Gastrocnemius medialis (tissue), 4 donors: ENCODE results near the gene ADGRV1. TPM values are rescaled to one million over a fixed set of nuclear protein-coding genes. Genes with fewer than 3 reads are reported as not detected.

Experiments
- ATAC-seq, 2 donors: fragments of 150-250 bp; one replicate each; pipeline ENCODE4 v1.9.1; 2016
- DNase-seq, 2 donors: peaks; one replicate each; pipeline ENCODE4 v3.0.0-alpha.2; 2019
- H3K27ac ChIP-seq, 4 donors: fragments of 200-600 bp; sonication (generic); 1 replicate in 1 of 4; 2 replicates in 3 of 4; pipeline ENCODE4 v1.5.1; 2016 to 2018; ENCODE audit warnings: mild to moderate bottlenecking in 2 of 4, moderate library complexity in 1 of 4
- H3K27me3 ChIP-seq, 3 donors: fragments of 200-600 bp; sonication (generic) in 2 of 3; 1 replicate in 1 of 3; 2 replicates in 2 of 3; pipeline versions ENCODE4 v1.5.1 to v1.6.0; 2016 to 2019; ENCODE audit warnings: mild to moderate bottlenecking in 1 of 3, moderate library complexity in 1 of 3
- H3K36me3 ChIP-seq, 2 donors: fragments of 200-600 bp; sonication (generic) in 1 of 2; one replicate each; pipeline ENCODE4 v1.5.1; 2017 to 2018
- H3K4me1 ChIP-seq, 2 donors: fragments of 200-600 bp; sonication (generic) in 1 of 2; one replicate each; pipeline ENCODE4 v1.5.1; 2016 to 2017; ENCODE audit warnings: mild to moderate bottlenecking in 2 of 2
- H3K4me3 ChIP-seq, 4 donors: fragments of 200-600 bp; sonication (generic) in 3 of 4; 1 replicate in 1 of 4; 2 replicates in 3 of 4; pipeline ENCODE4 v1.5.1; 2016 to 2019; ENCODE audit warnings: mild to moderate bottlenecking in 2 of 4
- H3K9me3 ChIP-seq, 3 donors: fragments of 200-600 bp; sonication (generic) in 2 of 3; 1 replicate in 1 of 3; 2 replicates in 2 of 3; pipeline ENCODE4 v1.5.1; 2016 to 2019
- POLR2A ChIP-seq, 2 donors: fragments of 450-650 bp; IDR thresholded peaks; one replicate each; pipeline ENCODE4 v1.6.1; 2017; ENCODE audit warnings: antibody characterized with exemption in 2 of 2, mild to moderate bottlenecking in 2 of 2, moderate library complexity in 2 of 2
- in situ Hi-C, 4 donors: fragments of 200-750 bp; cut with MboI; loops; one replicate each; pipeline versions ENCODE4 v1.15.0 to v1.8.0; 2017; ENCODE audit warnings: low sequenced_read_pairs in 4 of 4
- intact Hi-C: fragments of 100-400 bp; cut with DNase I; formaldehyde crosslinking; loops from one replicate; pipeline ENCODE4 v1.15.1; 2023; ENCODE audit warnings: low total_unique reads
- total RNA-seq, 4 donors: library from RNA; depleted of rRNA; stranded (reverse); fragments of >200 nt; gene quantifications; one replicate each; pipeline versions ENCODE4 v1.1.0 to v1.2.3, GENCODE V29; 2016
- TF ChIP-seq, protein P1 (sequence below), 5 experiments: fragments of 450-650 bp in 3 of 5; fragments of 200-600 bp in 2 of 5; sonication (generic) in 2 of 5; IDR thresholded peaks in 4 of 5; conservative IDR thresholded peaks in 1 of 5; 1 replicate in 4 of 5; 2 replicates in 1 of 5; pipeline ENCODE4 v1.5.1; 2016 to 2019; ENCODE audit warnings: antibody characterized with exemption in 5 of 5, mild to moderate bottlenecking in 3 of 5, moderate library complexity in 3 of 5

Gene ADGRV1
- total RNA-seq, 4 donors from 2014 or later = 0.22 to 0.41 TPM; not detected in 2

GRCh38 chr5:90632791-90633190 is 74.2 kb downstream of the ADGRV1 start:
- ATAC-seq = no peak
- DNase-seq = no peak
- intact Hi-C loops = no loop called here
- no peak for TF ChIP-seq POLR2A (IDR thresholded peaks at IDR 0.05)
- TF ChIP-seq, protein P1, sequence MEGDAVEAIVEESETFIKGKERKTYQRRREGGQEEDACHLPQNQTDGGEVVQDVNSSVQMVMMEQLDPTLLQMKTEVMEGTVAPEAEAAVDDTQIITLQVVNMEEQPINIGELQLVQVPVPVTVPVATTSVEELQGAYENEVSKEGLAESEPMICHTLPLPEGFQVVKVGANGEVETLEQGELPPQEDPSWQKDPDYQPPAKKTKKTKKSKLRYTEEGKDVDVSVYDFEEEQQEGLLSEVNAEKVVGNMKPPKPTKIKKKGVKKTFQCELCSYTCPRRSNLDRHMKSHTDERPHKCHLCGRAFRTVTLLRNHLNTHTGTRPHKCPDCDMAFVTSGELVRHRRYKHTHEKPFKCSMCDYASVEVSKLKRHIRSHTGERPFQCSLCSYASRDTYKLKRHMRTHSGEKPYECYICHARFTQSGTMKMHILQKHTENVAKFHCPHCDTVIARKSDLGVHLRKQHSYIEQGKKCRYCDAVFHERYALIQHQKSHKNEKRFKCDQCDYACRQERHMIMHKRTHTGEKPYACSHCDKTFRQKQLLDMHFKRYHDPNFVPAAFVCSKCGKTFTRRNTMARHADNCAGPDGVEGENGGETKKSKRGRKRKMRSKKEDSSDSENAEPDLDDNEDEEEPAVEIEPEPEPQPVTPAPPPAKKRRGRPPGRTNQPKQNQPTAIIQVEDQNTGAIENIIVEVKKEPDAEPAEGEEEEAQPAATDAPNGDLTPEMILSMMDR (IDR thresholded peaks at IDR 0.05 in 4 of 5, conservative IDR thresholded peaks at IDR 0.05 in 1 of 5) = no peak
- no peak overlapping the region for H3K27ac ChIP-seq
- no peaks in the 10 kb centered on the region for H3K4me1 ChIP-seq
- H3K4me3 ChIP-seq = no peak overlapping the region
- in situ Hi-C loops = no loop called here
- H3K9me3 ChIP-seq = no peaks in the 10 kb centered on the region
- no peaks in the 10 kb centered on the region for H3K36me3 ChIP-seq
- H3K27me3 ChIP-seq = no peaks in the 10 kb centered on the region

GRCh38 chr5:90636948-90637347 is 78.4 kb downstream of the ADGRV1 start:
- no peak overlapping the region for H3K27ac ChIP-seq
- TF ChIP-seq, protein P1 (IDR thresholded peaks at IDR 0.05 in 4 of 5, conservative IDR thresholded peaks at IDR 0.05 in 1 of 5) = no peak
- TF ChIP-seq POLR2A (IDR thresholded peaks at IDR 0.05) = no peak
- H3K9me3 ChIP-seq = no peaks in the 10 kb centered on the region
- DNase-seq (no peak), ATAC-seq (no peak)
- H3K4me1 ChIP-seq = no peaks in the 10 kb centered on the region
- intact Hi-C loops (no loop called here), in situ Hi-C loops (no loop called here)
- no peaks in the 10 kb centered on the region for H3K36me3 ChIP-seq
- H3K27me3 ChIP-seq = no peaks in the 10 kb centered on the region
- no peak overlapping the region for H3K4me3 ChIP-seq

GRCh38 chr5:90637731-90638130 is 79.1 kb downstream of the ADGRV1 start:
- TF ChIP-seq, protein P1 (IDR thresholded peaks at IDR 0.05 in 4 of 5, conservative IDR thresholded peaks at IDR 0.05 in 1 of 5) = no peak
- no peak for TF ChIP-seq POLR2A (IDR thresholded peaks at IDR 0.05)
- intact Hi-C loops = no loop called here

DNA sequence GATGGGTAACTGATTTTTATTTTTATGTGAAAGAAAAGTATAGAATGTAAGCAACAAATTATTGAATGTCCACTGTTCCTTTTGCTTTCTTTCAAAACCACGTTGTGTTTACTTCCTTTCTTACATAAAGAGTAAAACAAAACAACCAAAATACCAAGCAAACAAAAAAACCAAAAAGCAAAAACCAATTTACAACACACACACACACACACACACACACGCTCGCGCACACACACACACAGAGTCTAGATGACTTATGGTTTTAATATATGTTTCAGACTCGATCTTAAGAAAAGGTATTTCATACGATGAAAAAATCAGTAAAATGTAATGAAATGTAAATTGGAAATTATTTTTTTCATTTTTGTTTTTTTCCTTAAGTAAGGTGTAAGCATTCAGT is 80.3 kb downstream of the ADGRV1 start:
- no peaks in the 10 kb centered on the region for H3K4me1 ChIP-seq
- H3K27ac ChIP-seq = no peak overlapping the region
- in situ Hi-C loops (no loop called here), intact Hi-C loops (no loop called here)
- no peaks in the 10 kb centered on the region for H3K27me3 ChIP-seq
- H3K36me3 ChIP-seq = no peaks in the 10 kb centered on the region
- DNase-seq (no peak), ATAC-seq (no peak)
- H3K4me3 ChIP-seq = no peak overlapping the region
- TF ChIP-seq POLR2A (IDR thresholded peaks at IDR 0.05) = no peak
- H3K9me3 ChIP-seq = no peaks in the 10 kb centered on the region

More at GRCh38 chr5:90637731-90638130, 79.1 kb downstream of the ADGRV1 start:
- no peak for DNase-seq
- Histone ChIP-seq H3K27me3 (no peaks in the 10 kb centered on the region), H3K4me3 (no peak overlapping the region), H3K4me1 (no peaks in the 10 kb centered on the region), H3K36me3 (no peaks in the 10 kb centered on the region), H3K27ac (no peak overlapping the region), H3K9me3 (no peaks in the 10 kb centered on the region)
- in situ Hi-C loops = no loop called here
- no peak for ATAC-seq

- Histone ChIP-seq H3K4me1 (no peaks in the 10 kb centered on the region), H3K36me3 (no peaks in the 10 kb centered on the region), H3K9me3 (no peaks in the 10 kb centered on the region), H3K27me3 (no peaks in the 10 kb centered on the region), H3K27ac (no peak overlapping the region), H3K4me3 (no peak overlapping the region)
- intact Hi-C loops (no loop called here), in situ Hi-C loops (no loop called here)
- no peak for TF ChIP-seq POLR2A (IDR thresholded peaks at IDR 0.05)
- TF ChIP-seq, protein P1 (IDR thresholded peaks at IDR 0.05 in 4 of 5, conservative IDR thresholded peaks at IDR 0.05 in 1 of 5) = no peak
- DNase-seq (no peak), ATAC-seq (no peak)
Measured at GRCh38 chr5:90640484-90641059, 82.0 kb downstream of the ADGRV1 start.
